ENCODE measurements around the gene MTR.

GRCh38 chr1:236774926-236775325, 20.2 kb upstream of the MTR start:
- TF ChIP-seq CTCF (IDR thresholded peaks at IDR 0.05) (no peak), EZH2 (IDR thresholded peaks at IDR 0.05; ENCODE audit: borderline replicate concordance, insufficient read depth, low read depth, low read length, poor library complexity, severe bottlenecking) (no peak)
